ENCODE results near the gene SLC29A1.

The SLC29A1 gene

DNA sequence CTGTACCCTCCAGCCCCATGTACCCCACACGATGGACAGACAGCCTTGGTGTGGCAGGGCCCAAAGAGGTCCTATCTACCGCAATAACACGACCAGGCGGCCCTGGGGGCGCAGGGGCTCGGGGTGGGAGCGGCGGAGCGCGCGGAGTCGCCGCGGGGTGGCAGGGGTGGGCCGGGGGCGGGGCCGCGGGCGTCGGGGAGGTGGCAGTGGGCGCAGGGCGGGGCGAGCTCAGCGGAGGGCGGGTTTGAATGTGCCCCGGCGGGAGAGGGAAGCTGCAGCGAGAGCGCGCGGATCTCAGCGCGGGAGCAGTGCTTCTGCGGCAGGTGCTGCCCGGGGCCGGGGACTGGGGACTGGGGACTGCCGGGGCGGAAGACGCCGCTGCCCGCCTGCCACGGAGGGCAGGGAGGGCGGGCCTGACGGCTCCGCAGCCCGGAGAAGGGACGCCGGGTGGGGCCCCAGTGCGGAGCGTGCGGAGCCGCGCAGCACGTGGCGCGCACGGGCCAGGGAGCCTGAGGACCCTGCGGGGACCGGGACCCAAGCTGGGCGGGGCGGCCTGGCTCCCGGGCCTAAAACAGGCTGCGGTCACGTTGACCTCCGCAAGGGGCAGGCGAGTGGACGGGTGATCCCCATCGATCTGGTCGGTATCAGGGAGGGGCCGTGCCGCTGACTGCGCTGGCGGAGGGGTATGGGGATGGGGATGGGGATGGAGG lies at the start of gene SLC29A1:
TSS of gene SLC29A1 (plus strand) at position 277 of the 710 bp plus-strand sequence. CDS start 3,719 bp downstream, outside the sequence.
- no peaks in the 10 kb centered on the region for H3K9me3 ChIP-seq (replicated peaks in 1 of 11)
- peak within 1 kb of the TSS; percentile 88 to 98 (median 95) for H3K4me2 ChIP-seq
- peaks cover 0 to 9% (median 0%) of the 10 kb centered on the region in 11 experiments; a peak in 1 of 22 replicates for H3K27me3 ChIP-seq
- H3K4me3 ChIP-seq = peak within 1 kb of the TSS; percentile 54 to 76 (median 68)
- H3K4me1 ChIP-seq = peaks cover 66 to 78% (median 72%) of the 10 kb centered on the region in 10 experiments
- peaks cover 0 to 14% (median 5%) of the 10 kb centered on the region in 11 experiments; a peak in 7 of 22 replicates for H3K36me3 ChIP-seq
- peak within 1 kb of the TSS in 8 of 11 experiments; percentile 57 to 76 (median 68); a peak in 14 of 22 replicates for H3K27ac ChIP-seq
- no peak for TF ChIP-seq Cebpa-rat (IDR thresholded peaks at IDR 0.05)
- H3K9ac ChIP-seq = peak within 1 kb of the TSS; percentile 57 to 83 (median 78); a peak in 21 of 22 replicates
- peaks cover 21 to 48% (median 34%) of the 10 kb centered on the region in 11 experiments; a peak in 17 of 22 replicates for H4K20me1 ChIP-seq

DNA sequence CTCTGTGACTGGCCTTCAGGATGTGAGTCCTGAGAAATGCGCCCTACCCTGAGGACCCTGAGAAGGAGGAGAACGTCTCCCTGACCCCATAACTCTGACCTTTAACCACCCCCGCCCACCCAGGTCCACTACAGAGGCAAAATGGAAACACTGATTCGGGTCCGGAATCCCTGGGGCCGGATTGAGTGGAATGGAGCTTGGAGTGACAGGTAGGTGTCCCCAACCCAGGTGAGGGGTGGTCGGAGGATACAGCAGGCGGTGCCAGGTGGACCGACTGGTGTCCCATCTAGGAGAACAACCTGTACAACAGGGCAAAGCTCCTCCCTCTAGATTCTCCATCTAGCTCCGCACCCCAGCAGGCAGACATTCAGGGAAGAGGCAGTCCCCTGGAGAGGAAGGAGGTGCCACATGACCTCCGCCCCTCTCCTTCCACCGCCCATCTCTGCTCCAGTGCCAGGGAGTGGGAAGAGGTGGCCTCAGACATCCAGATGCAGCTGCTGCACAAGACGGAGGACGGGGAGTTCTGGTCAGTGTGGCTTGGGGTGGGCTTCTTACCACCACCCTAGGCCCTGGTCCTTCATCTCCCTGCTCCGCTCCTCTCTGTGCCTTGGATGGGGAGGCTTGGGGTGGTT lies 47.1 kb upstream of the SLC29A1 start:
- peak overlapping the region; percentile 82 to 100 (median 97) for H3K4me2 ChIP-seq

DNA sequence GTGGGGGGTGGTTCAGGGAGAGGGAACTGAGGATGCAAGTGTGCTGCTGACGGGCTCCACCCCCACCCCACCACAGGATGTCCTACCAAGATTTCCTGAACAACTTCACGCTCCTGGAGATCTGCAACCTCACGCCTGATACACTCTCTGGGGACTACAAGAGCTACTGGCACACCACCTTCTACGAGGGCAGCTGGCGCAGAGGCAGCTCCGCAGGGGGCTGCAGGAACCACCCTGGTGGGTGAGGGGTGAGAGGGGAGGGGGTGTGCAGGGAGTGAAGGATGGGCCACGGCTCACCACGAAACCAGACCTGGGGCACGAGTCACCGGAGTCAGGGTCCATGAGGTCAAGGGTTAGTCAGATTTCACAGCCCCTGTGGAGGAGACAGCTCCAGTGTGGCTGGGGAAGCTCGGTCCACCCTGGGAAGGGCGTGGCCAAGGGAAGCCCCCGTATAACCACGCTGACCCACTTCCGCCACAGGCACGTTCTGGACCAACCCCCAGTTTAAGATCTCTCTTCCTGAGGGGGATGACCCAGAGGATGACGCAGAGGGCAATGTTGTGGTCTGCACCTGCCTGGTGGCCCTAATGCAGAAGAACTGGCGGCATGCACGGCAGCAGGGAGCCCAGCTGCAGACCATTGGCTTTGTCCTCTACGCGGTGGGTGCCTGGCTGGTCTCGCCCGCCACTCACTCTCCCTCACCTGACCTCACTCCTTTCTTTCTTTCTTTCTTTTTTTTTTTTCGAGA lies 46.5 kb upstream of the SLC29A1 start:
- Histone ChIP-seq H3K27ac (peak overlapping the region in 9 of 11 experiments; percentile 11 to 66 (median 53); a peak in 13 of 22 replicates), H4K20me1 (peaks cover 0 to 22% (median 0%) of the 10 kb centered on the region in 11 experiments; a peak in 3 of 22 replicates), H3K4me3 (peak overlapping the region; percentile 28 to 70 (median 53); a peak in 19 of 20 replicates), H3K27me3 (no peaks in the 10 kb centered on the region), H3K4me2 (peak overlapping the region; percentile 82 to 100 (median 97)), H3K4me1 (peaks cover 24 to 49% (median 38%) of the 10 kb centered on the region in 10 experiments), H3K9ac (peak overlapping the region; percentile 12 to 63 (median 42); a peak in 18 of 22 replicates), H3K9me3 (replicated peaks in 1 of 11) (no peaks in the 10 kb centered on the region; a peak in 1 of 22 replicates), H3K36me3 (no peaks in the 10 kb centered on the region)
- no peak for TF ChIP-seq Cebpa-rat (IDR thresholded peaks at IDR 0.05)

More for the DNA sequence above, 47.1 kb upstream of the SLC29A1 start:
- Histone ChIP-seq H3K4me1 (peaks cover 24 to 49% (median 38%) of the 10 kb centered on the region in 10 experiments), H3K9ac (peak overlapping the region in 10 of 11 experiments; percentile 2 to 63 (median 45); a peak in 16 of 22 replicates), H4K20me1 (peaks cover 0 to 22% (median 0%) of the 10 kb centered on the region in 11 experiments; a peak in 3 of 22 replicates), H3K27ac (peak overlapping the region in 7 of 11 experiments; percentile 17 to 66 (median 57); a peak in 11 of 22 replicates), H3K36me3 (no peaks in the 10 kb centered on the region), H3K27me3 (0 out of 22 replicates have a peak, but pooled peaks cover 0 to under 1% (median 0%) of the 10 kb centered on the region in 11 experiments), H3K4me3 (peak overlapping the region; percentile 28 to 70 (median 53); a peak in 18 of 20 replicates), H3K9me3 (replicated peaks in 1 of 11) (no peaks in the 10 kb centered on the region; a peak in 1 of 22 replicates)
- no peak for TF ChIP-seq Cebpa-rat (IDR thresholded peaks at IDR 0.05)

DNA sequence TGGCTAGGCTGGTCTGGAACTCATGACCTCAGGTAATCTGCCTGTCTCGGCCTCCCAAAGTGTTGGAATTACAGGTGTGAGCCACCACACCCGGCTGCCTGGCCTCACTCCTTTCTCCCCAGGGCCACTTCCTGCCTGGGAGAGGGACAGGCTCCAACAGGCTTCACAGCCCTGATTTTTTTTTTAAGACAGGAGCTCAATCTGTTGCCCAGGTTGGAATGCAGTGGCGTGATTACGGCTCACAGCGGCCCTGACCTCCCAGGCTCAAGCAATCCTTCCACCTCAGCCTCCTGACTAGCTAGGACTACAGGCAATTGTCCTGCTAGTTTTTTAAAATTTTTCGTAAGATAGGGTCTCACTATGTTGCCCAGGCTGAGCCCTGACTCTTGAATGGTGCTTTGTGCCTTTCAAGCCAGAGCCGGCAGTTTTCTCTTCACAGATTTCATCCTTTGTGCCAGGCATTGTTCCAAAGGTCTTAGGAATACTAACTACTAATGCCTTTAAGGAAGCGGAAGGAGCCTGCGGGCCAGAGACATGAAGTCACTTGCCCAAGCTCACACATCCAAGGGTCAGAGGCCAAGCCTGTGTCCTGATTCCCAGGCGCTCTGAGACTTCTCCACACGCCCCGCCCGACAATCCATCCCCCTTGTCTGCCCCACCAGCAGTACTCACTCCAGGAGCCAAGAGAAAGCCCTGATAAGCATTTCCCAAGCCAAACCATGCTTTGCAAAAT lies 45.5 kb upstream of the SLC29A1 start:
- TF ChIP-seq Cebpa-rat (IDR thresholded peaks at IDR 0.05) = no peak

DNA sequence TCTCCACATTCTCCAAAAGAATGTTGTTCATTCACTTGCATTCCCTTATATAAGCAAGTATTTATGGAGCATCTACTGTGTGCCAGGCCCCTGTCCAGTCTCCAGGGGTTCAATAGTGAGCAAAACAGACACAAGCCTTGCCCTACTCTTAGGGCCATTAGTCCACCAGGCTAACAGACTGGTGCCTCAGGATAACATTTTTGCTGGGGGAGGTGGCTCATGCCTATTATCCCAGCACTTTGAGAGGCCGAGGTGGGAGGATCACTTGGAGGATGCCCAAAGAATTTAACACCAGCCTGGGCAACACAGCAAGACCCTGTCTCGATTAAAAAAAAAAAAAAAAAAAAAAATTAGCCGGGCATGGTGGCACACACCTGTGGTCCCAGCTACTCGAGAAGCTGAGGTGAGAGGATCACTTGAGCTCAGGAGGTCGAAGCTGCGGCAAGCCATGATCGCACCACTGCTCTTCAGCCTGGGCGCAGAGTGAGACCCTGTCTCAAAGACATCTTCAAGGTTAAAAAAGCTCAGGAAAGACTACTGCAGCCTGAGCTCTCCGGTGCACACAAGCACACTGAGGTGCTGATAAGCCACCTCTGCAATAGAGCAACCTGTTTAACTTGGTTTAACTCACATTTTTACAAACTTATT lies 44.8 kb upstream of the SLC29A1 start:
- Histone ChIP-seq H4K20me1 (peaks cover 0 to 22% (median 0%) of the 10 kb centered on the region in 11 experiments; a peak in 2 of 22 replicates), H3K36me3 (no peaks in the 10 kb centered on the region), H3K27me3 (no peaks in the 10 kb centered on the region), H3K9me3 (replicated peaks in 1 of 11) (no peaks in the 10 kb centered on the region; a peak in 1 of 22 replicates), H3K9ac (no peak overlapping the region), H3K4me1 (peaks cover 19 to 39% (median 27%) of the 10 kb centered on the region in 10 experiments), H3K4me3 (no peak overlapping the region), H3K27ac (no peak overlapping the region), H3K4me2 (no peak overlapping the region; a peak in 1 of 22 replicates)
- TF ChIP-seq Cebpa-rat (IDR thresholded peaks at IDR 0.05) = no peak

More for the DNA sequence above, 45.5 kb upstream of the SLC29A1 start:
- Histone ChIP-seq H3K9ac (peak overlapping the region in 3 of 11 experiments; percentile 15 to 50 (median 36); a peak in 2 of 22 replicates), H3K27ac (no peak overlapping the region; a peak in 1 of 22 replicates), H3K4me1 (peaks cover 21 to 42% (median 31%) of the 10 kb centered on the region in 10 experiments), H4K20me1 (peaks cover 0 to 22% (median 0%) of the 10 kb centered on the region in 11 experiments; a peak in 3 of 22 replicates), H3K27me3 (no peaks in the 10 kb centered on the region), H3K9me3 (replicated peaks in 1 of 11) (no peaks in the 10 kb centered on the region; a peak in 1 of 22 replicates), H3K4me3 (0 out of 20 replicates have a peak overlapping the region, but pooled peaks of 1 of the 10 experiments have one; percentile 70), H3K4me2 (peak overlapping the region; percentile 82 to 100 (median 97)), H3K36me3 (no peaks in the 10 kb centered on the region)

DNA sequence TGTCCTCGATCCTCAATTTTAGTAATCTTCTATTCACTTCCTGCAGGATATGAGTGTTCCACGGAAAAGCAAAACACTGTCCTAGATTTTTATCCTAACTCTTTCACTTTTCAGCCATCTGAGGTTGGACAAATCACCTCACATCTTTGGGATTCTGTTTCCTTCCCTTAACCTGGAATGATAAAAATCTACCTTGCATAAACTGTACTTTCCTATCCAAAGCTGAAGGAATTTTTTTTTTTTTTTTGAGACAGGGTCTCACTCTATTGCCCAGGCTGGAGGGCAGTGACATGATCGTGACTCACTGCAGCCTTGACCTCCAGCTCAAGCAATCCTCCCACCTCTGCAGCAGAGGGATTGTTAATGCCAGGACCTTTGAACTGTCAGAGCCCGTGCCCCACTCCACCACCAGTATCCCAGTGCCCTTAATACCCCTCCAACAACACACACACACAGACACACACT lies 44.3 kb upstream of the SLC29A1 start:
- H3K9me3 ChIP-seq (replicated peaks in 1 of 11) = no peaks in the 10 kb centered on the region; a peak in 1 of 22 replicates
- H3K4me3 ChIP-seq = no peak overlapping the region
- H3K27ac ChIP-seq = no peak overlapping the region
- no peak for TF ChIP-seq Cebpa-rat (IDR thresholded peaks at IDR 0.05)
- H3K36me3 ChIP-seq = no peaks in the 10 kb centered on the region
- no peaks in the 10 kb centered on the region for H3K27me3 ChIP-seq
- H3K9ac ChIP-seq = no peak overlapping the region
- H3K4me1 ChIP-seq = peaks cover 19 to 39% (median 27%) of the 10 kb centered on the region in 10 experiments
- peaks cover 0 to 22% (median 0%) of the 10 kb centered on the region in 11 experiments; a peak in 2 of 22 replicates for H4K20me1 ChIP-seq
- H3K4me2 ChIP-seq = no peak overlapping the region

DNA sequence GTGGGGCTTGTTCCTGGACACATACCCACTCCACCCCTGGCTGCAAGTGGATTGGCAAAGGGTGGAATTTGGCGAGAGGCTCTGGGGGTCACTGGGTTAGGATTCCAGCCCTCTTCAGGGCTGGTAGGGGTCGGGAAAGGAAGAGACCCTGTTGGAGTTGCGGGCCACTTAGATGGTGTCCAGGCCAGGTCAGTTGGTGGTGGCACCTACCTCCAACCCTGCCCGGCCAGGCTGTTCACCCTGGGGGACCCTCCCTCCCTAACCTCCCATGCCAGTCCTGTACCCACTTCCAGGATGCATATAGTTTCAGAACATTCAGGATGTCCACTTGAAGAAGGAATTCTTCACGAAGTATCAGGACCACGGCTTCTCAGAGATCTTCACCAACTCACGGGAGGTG lies 43.7 kb upstream of the SLC29A1 start:
- peaks cover 19 to 37% (median 27%) of the 10 kb centered on the region in 10 experiments for H3K4me1 ChIP-seq
- no peak overlapping the region for H3K9ac ChIP-seq
- no peaks in the 10 kb centered on the region; a peak in 1 of 22 replicates for H3K9me3 ChIP-seq (replicated peaks in 1 of 11)
- no peak overlapping the region for H3K27ac ChIP-seq
- no peak overlapping the region for H3K4me2 ChIP-seq
- H4K20me1 ChIP-seq = peaks cover 0 to 22% (median 0%) of the 10 kb centered on the region in 11 experiments; a peak in 2 of 22 replicates
- no peaks in the 10 kb centered on the region for H3K36me3 ChIP-seq
- TF ChIP-seq Cebpa-rat (IDR thresholded peaks at IDR 0.05) = no peak
- no peaks in the 10 kb centered on the region for H3K27me3 ChIP-seq
- no peak overlapping the region for H3K4me3 ChIP-seq

Measured in BLaER1 treated with 17β-estradiol and CSF1 and Interleukin-3, amounts not matched to agents 10 nM and 100 nM (cell line).